ENCODE results near the gene PTPRD.

DNA sequence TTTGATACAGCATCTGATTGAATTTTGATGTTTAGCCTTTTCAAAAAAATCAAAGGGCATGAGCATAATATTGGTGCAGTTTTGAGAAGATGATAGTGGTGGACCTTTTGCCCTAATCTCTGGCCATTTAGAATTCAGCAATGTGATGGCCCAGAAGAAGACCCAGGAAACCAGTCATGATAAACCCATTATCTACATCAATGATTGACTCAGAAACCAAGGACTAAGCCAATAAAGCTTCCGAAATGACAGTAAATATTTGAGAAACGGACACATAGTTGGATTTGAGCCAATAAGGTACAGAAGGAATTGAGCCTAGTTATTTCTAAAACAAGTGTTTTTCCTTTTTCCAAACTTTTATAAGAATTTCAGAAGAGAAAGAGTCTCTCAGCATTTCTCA is 1654.4 kb downstream of the PTPRD start:
- TF ChIP-seq MYBL2 (IDR thresholded peaks at IDR 0.05; ENCODE audit: low read depth) (no peak), MYBL2 (CRISPR knock-in tag; IDR thresholded peaks at IDR 0.05; ENCODE audit: borderline replicate concordance) (no peak), EWSR1 (IDR thresholded peaks at IDR 0.05; ENCODE audit: borderline replicate concordance, low read depth, partially characterized antibody) (no peak), ERF (CRISPR knock-in tag; IDR thresholded peaks at IDR 0.05) (no peak), NFRKB (IDR thresholded peaks at IDR 0.05; ENCODE audit: low read depth) (no peak), EP300 (IDR thresholded peaks at IDR 0.05; ENCODE audit: low read length) (no peak), PCBP1 (IDR thresholded peaks at IDR 0.05; ENCODE audit: low read depth, low read length, poor library complexity, severe bottlenecking) (no peak), CAMTA2 (CRISPR knock-in tag; conservative IDR thresholded peaks at IDR 0.05) (no peak), POLR2A (conservative IDR thresholded peaks at IDR 0.05) (no peak), IRF2 (CRISPR knock-in tag; IDR thresholded peaks at IDR 0.05) (no peak)
